ENCODE measurements around the gene CTU1. TPM values are rescaled to one million over a fixed set of nuclear protein-coding genes. Genes with fewer than 3 reads are reported as not detected.

Gene CTU1
- total RNA-seq, 2 experiments from 2014 or later, result 9.4 to 10.1 TPM

- Mint-ChIP-seq H3K36me3 (peaks cover 14% of the 10 kb centered on the region), H3K27ac (no peak overlapping the region), H3K4me1 (peaks cover 13% of the 10 kb centered on the region), H3K4me3 (no peak overlapping the region), H3K9me3 (no peaks in the 10 kb centered on the region), H3K27me3 (no peaks in the 10 kb centered on the region)
- ATAC-seq (ENCODE audit: low read depth), result no peak
- POLR2A ChIA-PET, result no interaction called here
- peak; percentile 51 for DNase-seq
Observed at GRCh38 chr19:51094696-51095279, 13.4 kb downstream of the CTU1 start.

GRCh38 chr19:51093510-51094345, 14.5 kb downstream of the CTU1 start:
- no peaks in the 10 kb centered on the region for H3K27me3 Mint-ChIP-seq
- H3K4me3 Mint-ChIP-seq, result no peak overlapping the region
- peaks cover 12% of the 10 kb centered on the region for H3K36me3 Mint-ChIP-seq
- peak overlapping the region; percentile 9 for H3K27ac Mint-ChIP-seq
- H3K9me3 Mint-ChIP-seq, result no peaks in the 10 kb centered on the region
- ATAC-seq (ENCODE audit: low read depth) (no peak), DNase-seq (no peak)
- POLR2A ChIA-PET, result no interaction called here
- peaks cover 10% of the 10 kb centered on the region for H3K4me1 Mint-ChIP-seq

GRCh38 chr19:51093101-51093500, 15.1 kb downstream of the CTU1 start:
- ATAC-seq (ENCODE audit: low read depth) (no peak), DNase-seq (no peak)
- Mint-ChIP-seq H3K27ac (no peak overlapping the region), H3K36me3 (peaks cover 12% of the 10 kb centered on the region), H3K4me1 (peaks cover 10% of the 10 kb centered on the region), H3K4me3 (no peak overlapping the region), H3K9me3 (no peaks in the 10 kb centered on the region), H3K27me3 (no peaks in the 10 kb centered on the region)
- POLR2A ChIA-PET, result no interaction called here

GRCh38 chr19:51091895-51092873, 16.0 kb downstream of the CTU1 start:
- Mint-ChIP-seq H3K36me3 (peaks cover 6% of the 10 kb centered on the region), H3K9me3 (no peaks in the 10 kb centered on the region), H3K27me3 (no peaks in the 10 kb centered on the region), H3K4me3 (no peak overlapping the region), H3K27ac (no peak overlapping the region), H3K4me1 (peaks cover 7% of the 10 kb centered on the region)
- POLR2A ChIA-PET, result no interaction called here
- DNase-seq (no peak), ATAC-seq (ENCODE audit: low read depth) (no peak)

- H3K36me3 Mint-ChIP-seq, result no peaks in the 10 kb centered on the region
- POLR2A ChIA-PET, result no interaction called here
- ATAC-seq (ENCODE audit: low read depth) (no peak), DNase-seq (no peak)
- no peaks in the 10 kb centered on the region for H3K9me3 Mint-ChIP-seq
- no peak overlapping the region for H3K27ac Mint-ChIP-seq
- H3K27me3 Mint-ChIP-seq, result no peaks in the 10 kb centered on the region
- H3K4me3 Mint-ChIP-seq, result no peak overlapping the region
- H3K4me1 Mint-ChIP-seq, result no peaks in the 10 kb centered on the region
Observed at GRCh38 chr19:51091126-51091525, 17.1 kb downstream of the CTU1 start.

- no peaks in the 10 kb centered on the region for H3K36me3 Mint-ChIP-seq
- ATAC-seq (ENCODE audit: low read depth) (no peak), DNase-seq (no peak)
- no peaks in the 10 kb centered on the region for H3K4me1 Mint-ChIP-seq
- H3K4me3 Mint-ChIP-seq, result no peak overlapping the region
- POLR2A ChIA-PET, result no interaction called here
- no peak overlapping the region for H3K27ac Mint-ChIP-seq
- H3K9me3 Mint-ChIP-seq, result no peaks in the 10 kb centered on the region
- H3K27me3 Mint-ChIP-seq, result no peaks in the 10 kb centered on the region
Observed at GRCh38 chr19:51090471-51090870, 17.7 kb downstream of the CTU1 start.

- H3K9me3 Mint-ChIP-seq, result no peaks in the 10 kb centered on the region
- POLR2A ChIA-PET, result no interaction called here
- no peak overlapping the region for H3K27ac Mint-ChIP-seq
- H3K4me3 Mint-ChIP-seq, result no peak overlapping the region
- no peaks in the 10 kb centered on the region for H3K27me3 Mint-ChIP-seq
- no peaks in the 10 kb centered on the region for H3K4me1 Mint-ChIP-seq
- H3K36me3 Mint-ChIP-seq, result no peaks in the 10 kb centered on the region
- ATAC-seq (ENCODE audit: low read depth) (no peak), DNase-seq (no peak)
Observed at GRCh38 chr19:51089786-51090185, 18.4 kb downstream of the CTU1 start.

GRCh38 chr19:51086153-51086850, 21.9 kb downstream of the CTU1 start:
- POLR2A ChIA-PET, result no interaction called here
- Mint-ChIP-seq H3K27me3 (peaks cover 6% of the 10 kb centered on the region), H3K9me3 (no peaks in the 10 kb centered on the region), H3K36me3 (no peaks in the 10 kb centered on the region), H3K27ac (no peak overlapping the region), H3K4me1 (peaks cover 2% of the 10 kb centered on the region), H3K4me3 (no peak overlapping the region)
- DNase-seq (no peak), ATAC-seq (ENCODE audit: low read depth) (no peak)

GRCh38 chr19:51084505-51084904, 23.7 kb downstream of the CTU1 start:
- Mint-ChIP-seq H3K27ac (no peak overlapping the region), H3K27me3 (peaks cover 6% of the 10 kb centered on the region), H3K4me3 (no peak overlapping the region), H3K36me3 (no peaks in the 10 kb centered on the region), H3K4me1 (peaks cover 2% of the 10 kb centered on the region), H3K9me3 (no peaks in the 10 kb centered on the region)
- POLR2A ChIA-PET, result no interaction called here
- ATAC-seq (ENCODE audit: low read depth) (no peak), DNase-seq (no peak)

- Mint-ChIP-seq H3K27ac (no peak overlapping the region), H3K27me3 (peaks cover 6% of the 10 kb centered on the region), H3K9me3 (no peaks in the 10 kb centered on the region), H3K4me3 (no peak overlapping the region), H3K4me1 (peaks cover 2% of the 10 kb centered on the region), H3K36me3 (no peaks in the 10 kb centered on the region)
- DNase-seq, result no peak
- no peak for ATAC-seq (ENCODE audit: low read depth)
- POLR2A ChIA-PET, result no interaction called here
Observed at GRCh38 chr19:51083783-51084182, 24.4 kb downstream of the CTU1 start.

- Mint-ChIP-seq H3K4me3 (no peak overlapping the region), H3K36me3 (no peaks in the 10 kb centered on the region), H3K27me3 (peaks cover 6% of the 10 kb centered on the region), H3K27ac (no peak overlapping the region), H3K9me3 (no peaks in the 10 kb centered on the region), H3K4me1 (peaks cover 2% of the 10 kb centered on the region)
- DNase-seq, result no peak
- POLR2A ChIA-PET, result no interaction called here
- ATAC-seq (ENCODE audit: low read depth), result no peak
Observed at GRCh38 chr19:51083181-51083580, 25.0 kb downstream of the CTU1 start.

- Mint-ChIP-seq H3K4me3 (no peak within 1 kb of the TSS), H3K27me3 (peaks cover 6% of the 10 kb centered on the region), H3K36me3 (no peaks in the 10 kb centered on the region), H3K9me3 (no peaks in the 10 kb centered on the region), H3K27ac (no peak within 1 kb of the TSS), H3K4me1 (peaks cover 2% of the 10 kb centered on the region)
- DNase-seq (no peak), ATAC-seq (ENCODE audit: low read depth) (no peak)
- POLR2A ChIA-PET, result no interaction called here
Observed at GRCh38 chr19:51082611-51083010, 25.6 kb downstream of the CTU1 start, which contains the start of gene KLK14. KLK14 (minus strand) TSS chr19:51082887; CDS start chr19:51082614, 273 bp downstream.

GRCh38 chr19:51081476-51081875, 26.7 kb downstream of the CTU1 start:
- no peaks in the 10 kb centered on the region for H3K36me3 Mint-ChIP-seq
- POLR2A ChIA-PET, result no interaction called here
- H3K9me3 Mint-ChIP-seq, result no peaks in the 10 kb centered on the region
- no peak for ATAC-seq (ENCODE audit: low read depth)
- H3K27me3 Mint-ChIP-seq, result peaks cover 6% of the 10 kb centered on the region
- peaks cover 2% of the 10 kb centered on the region for H3K4me1 Mint-ChIP-seq
- H3K27ac Mint-ChIP-seq, result no peak overlapping the region
- H3K4me3 Mint-ChIP-seq, result no peak overlapping the region
- no peak for DNase-seq

Measured in activated naive CD8-positive, alpha-beta T cell treated with anti-CD3 and anti-CD28 coated beads, Interleukin-2, amount 10 ng/mL, durations not matched to agents 7 days and 5 days (primary cell).